Measurements from ENCODE around the gene C1orf210. TPM values are rescaled to one million over a fixed set of nuclear protein-coding genes. Genes with fewer than 3 reads are reported as not detected.

C1orf210 gene
- total and polyA plus RNA-seq, 2 of the 4 experiments (the other 2 are of a cell fraction): not detected

DNA sequence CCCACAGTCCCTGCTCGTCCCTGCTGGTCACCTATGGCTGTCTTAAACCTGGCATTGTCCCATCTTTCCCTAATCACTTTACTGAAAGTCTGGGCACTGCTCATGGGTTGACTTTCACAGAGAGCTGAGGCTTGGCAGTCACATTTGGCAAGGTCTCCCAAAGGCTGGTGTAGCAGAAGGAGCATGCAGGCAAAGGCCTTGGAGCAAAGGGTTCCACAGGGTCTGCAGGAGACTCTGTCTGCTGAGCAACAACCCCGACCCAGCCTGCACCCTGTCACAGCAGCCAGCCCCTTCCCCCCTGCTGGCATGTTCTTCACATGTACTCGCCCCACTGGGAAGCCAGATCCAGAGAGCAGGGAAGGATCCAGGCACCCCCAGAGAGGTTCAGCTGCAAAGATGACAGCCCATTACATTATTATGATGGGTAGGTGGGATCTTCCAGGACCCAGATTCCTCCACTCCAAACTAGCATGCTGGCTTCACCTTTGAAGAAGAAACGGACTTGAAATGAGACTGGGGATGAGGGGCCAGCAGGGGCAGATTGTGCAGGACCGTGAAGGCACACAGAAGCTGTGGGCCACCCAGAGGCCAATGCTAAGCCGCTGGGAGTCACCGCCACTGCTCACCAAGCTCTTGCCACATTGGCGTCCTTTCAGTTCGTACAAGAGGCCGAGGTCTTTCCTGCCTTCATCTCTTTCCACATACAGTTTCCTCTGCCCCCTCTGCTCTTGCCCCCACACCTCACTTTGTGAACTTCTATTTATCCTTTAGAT lies 29.8 kb downstream of the C1orf210 start:
- no peak for TF ChIP-seq RCOR1 (IDR thresholded peaks at IDR 0.05; ENCODE audit: insufficient replicate concordance, low read length)
- no peak overlapping the region for H4K8ac ChIP-seq (ENCODE audit: low read depth in 2 of 2, low read length in 2 of 2)
- no peak overlapping the region for H2BK15ac ChIP-seq (ENCODE audit: low read depth, low read length)
- DNase-seq (no peak), ATAC-seq (ENCODE audit: low read depth) (no peak)
- no peak overlapping the region for H3K4me2 ChIP-seq (ENCODE audit: low read depth, low read length)
- H3K79me1 ChIP-seq (ENCODE audit: low read depth in 1 of 2, low read length in 2 of 2): no peaks in the 10 kb centered on the region
- H3K4ac ChIP-seq (ENCODE audit: low read depth, low read length): no peak overlapping the region
- in situ Hi-C loops (cut with MboI; ENCODE audit: low sequenced_read_pairs): no loop called here
- no peak overlapping the region for H4K91ac ChIP-seq (ENCODE audit: insufficient read depth, low read depth, low read length)
- no peaks in the 10 kb centered on the region for H3K4me1 ChIP-seq (ENCODE audit: control insufficient read depth, insufficient read depth, low read length)
- H3K27me3 ChIP-seq (ENCODE audit: control insufficient read depth, insufficient read depth, low read length): peaks cover 42% of the 10 kb centered on the region
- H4K5ac ChIP-seq (ENCODE audit: low read depth, low read length): no peak overlapping the region
- no peak overlapping the region for H3K14ac ChIP-seq (replicated peaks; ENCODE audit: low read depth, low read length)
- 72% methylated on average over 5 of the region's 10 CpGs; no CpG with 5 or more reads in 1 of the 2 experiments for WGBS, 2 experiments (ENCODE audit: extremely low coverage in 2 of 2, insufficient read length in 1 of 2)
- peaks cover 7% of the 10 kb centered on the region for H3K9me3 ChIP-seq (ENCODE audit: control insufficient read depth, insufficient read depth, low read length)
- no peak overlapping the region for H3K18ac ChIP-seq (ENCODE audit: low read depth, low read length)
- H3K27ac ChIP-seq (ENCODE audit: insufficient read depth, low read length): no peak overlapping the region
- intact Hi-C loops (cut with micrococcal nuclease): no loop called here
- H2BK120ac ChIP-seq (ENCODE audit: low read depth, low read length): no peak overlapping the region
- H2BK20ac ChIP-seq (ENCODE audit: low read depth, low read length): no peak overlapping the region
- no peak overlapping the region for H2AFZ ChIP-seq (replicated peaks; ENCODE audit: low read length, poor library complexity)
- no peak overlapping the region for H3K9ac ChIP-seq (ENCODE audit: low read depth, low read length)
- dilution Hi-C loops (cut with HindIII; ENCODE audit: low sequenced_read_pairs, unreplicated experiment): no loop called here
- no peak overlapping the region for H2AK9ac ChIP-seq (replicated peaks; ENCODE audit: low read depth, low read length, poor library complexity)
- POLR2A ChIA-PET (ENCODE audit: unreplicated experiment): no interaction called here
- no TSS peak for BruUV-seq (replicated peaks)
- no peak overlapping the region for H2BK5ac ChIP-seq (ENCODE audit: low read depth, low read length, poor library complexity, severe bottlenecking)
- no peaks in the 10 kb centered on the region for H3K9me1 ChIP-seq (ENCODE audit: insufficient read depth, low read length)
- H3K23ac ChIP-seq (ENCODE audit: low read depth, low read length): no peak overlapping the region
- H4K20me1 ChIP-seq (ENCODE audit: insufficient read depth, low read length): no peaks in the 10 kb centered on the region
- H3K56ac ChIP-seq (ENCODE audit: extremely low read depth, insufficient read depth, low read length): no peak overlapping the region
- no peak overlapping the region for H2AK5ac ChIP-seq (ENCODE audit: low read depth, low read length)
- no peak overlapping the region for H3K4me3 ChIP-seq (ENCODE audit: insufficient read depth, low read depth, low read length)
- CTCF ChIA-PET: no interaction called here
- no peaks in the 10 kb centered on the region for H3K36me3 ChIP-seq (ENCODE audit: control insufficient read depth, insufficient read depth, low read length)
